ENCODE data around the gene GMPR. TPM values are rescaled to one million over a fixed set of nuclear protein-coding genes. Genes with fewer than 3 reads are reported as not detected.

Gene GMPR
- total RNA-seq, 2 experiments from 2014 or later, result 0.63 to 0.95 TPM

DNA sequence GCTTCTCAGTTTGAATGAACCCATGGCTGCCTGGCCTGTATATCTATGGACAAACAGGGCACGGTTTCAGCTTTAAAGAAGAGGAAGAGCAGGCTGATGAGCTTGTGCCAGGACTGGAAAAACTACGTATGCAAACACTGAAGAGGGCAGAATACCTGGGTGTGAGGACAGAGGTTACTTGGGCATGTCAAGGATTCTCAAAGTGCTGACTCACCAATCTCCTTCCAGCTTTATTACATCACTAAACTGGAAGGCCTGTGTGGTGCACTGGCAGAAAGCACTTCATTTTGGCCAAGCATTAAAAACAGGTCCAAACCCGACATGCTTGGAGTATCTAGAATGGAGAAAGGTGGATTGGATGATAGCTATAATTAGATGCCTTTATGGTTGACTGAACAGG lies 95.2 kb downstream of the GMPR start:
- Mint-ChIP-seq H3K9me3 (no peaks in the 10 kb centered on the region), H3K4me3 (no peak overlapping the region), H3K27ac (no peak overlapping the region), H3K36me3 (ENCODE audit: low read depth) (peaks cover 4% of the 10 kb centered on the region), H3K27me3 (no peaks in the 10 kb centered on the region), H3K4me1 (ENCODE audit: low read depth) (no peaks in the 10 kb centered on the region)
- Histone ChIP-seq H3K27ac (ENCODE audit: low read depth in 1 of 2, low read length in 2 of 2) (no peak overlapping the region), H3K4me1 (ENCODE audit: insufficient read depth, low read length) (peaks cover 14% of the 10 kb centered on the region), H3K9me3 (ENCODE audit: control insufficient read depth in 1 of 2, insufficient read depth in 1 of 2, low read length in 2 of 2) (no peaks in the 10 kb centered on the region), H3K4me3 (ENCODE audit: low read length) (no peak overlapping the region), H3K36me3 (ENCODE audit: insufficient read depth, low read length) (no peaks in the 10 kb centered on the region), H3K27me3 (ENCODE audit: control insufficient read depth in 1 of 2, insufficient read depth in 2 of 2, low read length in 2 of 2) (no peaks in the 10 kb centered on the region)
- TF ChIP-seq, protein P1, sequence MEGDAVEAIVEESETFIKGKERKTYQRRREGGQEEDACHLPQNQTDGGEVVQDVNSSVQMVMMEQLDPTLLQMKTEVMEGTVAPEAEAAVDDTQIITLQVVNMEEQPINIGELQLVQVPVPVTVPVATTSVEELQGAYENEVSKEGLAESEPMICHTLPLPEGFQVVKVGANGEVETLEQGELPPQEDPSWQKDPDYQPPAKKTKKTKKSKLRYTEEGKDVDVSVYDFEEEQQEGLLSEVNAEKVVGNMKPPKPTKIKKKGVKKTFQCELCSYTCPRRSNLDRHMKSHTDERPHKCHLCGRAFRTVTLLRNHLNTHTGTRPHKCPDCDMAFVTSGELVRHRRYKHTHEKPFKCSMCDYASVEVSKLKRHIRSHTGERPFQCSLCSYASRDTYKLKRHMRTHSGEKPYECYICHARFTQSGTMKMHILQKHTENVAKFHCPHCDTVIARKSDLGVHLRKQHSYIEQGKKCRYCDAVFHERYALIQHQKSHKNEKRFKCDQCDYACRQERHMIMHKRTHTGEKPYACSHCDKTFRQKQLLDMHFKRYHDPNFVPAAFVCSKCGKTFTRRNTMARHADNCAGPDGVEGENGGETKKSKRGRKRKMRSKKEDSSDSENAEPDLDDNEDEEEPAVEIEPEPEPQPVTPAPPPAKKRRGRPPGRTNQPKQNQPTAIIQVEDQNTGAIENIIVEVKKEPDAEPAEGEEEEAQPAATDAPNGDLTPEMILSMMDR (IDR thresholded peaks at IDR 0.05), result no peak
- ChIA-PET POLR2A (interaction anchor here (1.6 kb wide), 1 partner anchor 14 kb away, joined by 4 read pairs; no protein-coding TSS in a partner anchor), CTCF (interaction anchor here (1.6 to 3.0 kb wide), 3 partner anchors 15 to 428 kb away, joined by 4 to 47 read pairs (median 6); partner anchors contain the start of gene ATXN1)
- ATAC-seq (ENCODE audit: poor library complexity), result no peak
- no peak for DNase-seq
- intact Hi-C loops (cut with DNase I, micrococcal nuclease), result loop anchor here (2.0 to 5.0 kb wide), 6 partner anchors 15 to 754 kb away; no protein-coding TSS in a partner anchor

DNA sequence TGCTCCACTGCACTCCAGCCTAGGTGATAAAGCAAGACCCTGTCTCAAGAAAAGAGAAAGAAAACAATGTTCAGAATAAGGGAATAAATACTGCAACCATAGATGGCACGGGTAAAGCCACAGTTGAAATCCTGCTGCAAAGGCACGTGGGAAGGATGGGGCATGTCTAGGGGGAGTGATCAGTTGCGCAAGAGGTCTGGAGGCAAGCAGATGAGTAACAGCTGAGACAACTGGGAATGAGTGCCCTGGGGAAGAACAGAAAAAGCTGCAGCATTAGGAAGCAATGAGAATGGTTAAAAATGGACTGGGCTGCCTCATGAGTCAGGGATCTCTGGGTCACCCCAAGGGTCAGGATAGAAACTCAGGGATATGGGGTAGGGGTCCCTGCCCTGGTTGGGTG lies 96.3 kb downstream of the GMPR start:
- POLR2A ChIA-PET, result interaction anchor here (1.6 kb wide), 1 partner anchor 15 kb away, joined by 4 read pairs; no protein-coding TSS in a partner anchor
- H3K4me1 ChIP-seq (ENCODE audit: insufficient read depth, low read length), result peaks cover 14% of the 10 kb centered on the region
- H3K9me3 Mint-ChIP-seq, result no peaks in the 10 kb centered on the region
- TF ChIP-seq, protein P1 (IDR thresholded peaks at IDR 0.05), result no peak
- no peak overlapping the region for H3K4me3 ChIP-seq (ENCODE audit: low read length)
- H3K9me3 ChIP-seq (ENCODE audit: control insufficient read depth in 1 of 2, insufficient read depth in 1 of 2, low read length in 2 of 2), result no peaks in the 10 kb centered on the region
- no peaks in the 10 kb centered on the region for H3K4me1 Mint-ChIP-seq (ENCODE audit: low read depth)
- CTCF ChIA-PET, result no interaction called here
- no peaks in the 10 kb centered on the region for H3K36me3 Mint-ChIP-seq (ENCODE audit: low read depth)
- H3K27me3 Mint-ChIP-seq, result no peaks in the 10 kb centered on the region
- no peaks in the 10 kb centered on the region for H3K27me3 ChIP-seq (ENCODE audit: control insufficient read depth in 1 of 2, insufficient read depth in 2 of 2, low read length in 2 of 2)
- no peak for ATAC-seq (ENCODE audit: poor library complexity)
- peak in 2 of 14 experiments; percentile 38 to 43 for DNase-seq
- intact Hi-C loops (cut with DNase I, micrococcal nuclease), result loop anchor here (5.0 kb wide), 4 partner anchors 78 to 753 kb away; no protein-coding TSS in a partner anchor
- H3K27ac ChIP-seq (ENCODE audit: low read depth in 1 of 2, low read length in 2 of 2), result no peak overlapping the region
- no peak overlapping the region for H3K4me3 Mint-ChIP-seq
- H3K27ac Mint-ChIP-seq, result peak overlapping the region; percentile 68
- H3K36me3 ChIP-seq (ENCODE audit: insufficient read depth, low read length), result no peaks in the 10 kb centered on the region

DNA sequence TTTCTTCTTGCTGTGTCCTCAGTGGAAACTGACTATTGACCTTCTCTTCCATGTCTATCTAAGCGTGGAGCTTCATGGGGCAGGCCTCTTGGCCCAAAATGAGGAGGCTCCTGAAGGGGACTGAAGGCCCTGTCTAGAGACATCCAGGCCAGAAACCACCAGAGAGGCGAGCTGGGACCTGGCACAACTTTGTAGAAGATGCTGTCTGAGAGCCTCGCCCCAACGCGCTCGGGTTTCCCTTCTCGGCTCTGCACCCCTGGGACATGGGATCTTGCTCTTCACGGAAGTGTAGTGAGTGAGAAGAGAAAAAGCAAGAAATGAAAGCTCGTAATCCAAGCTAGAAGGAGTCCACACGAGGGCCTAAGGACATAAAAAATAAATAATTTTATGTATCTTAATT lies 96.8 kb downstream of the GMPR start:
- Mint-ChIP-seq H3K27me3 (no peaks in the 10 kb centered on the region), H3K4me3 (no peak overlapping the region), H3K27ac (peak overlapping the region; percentile 68), H3K36me3 (ENCODE audit: low read depth) (no peaks in the 10 kb centered on the region), H3K9me3 (no peaks in the 10 kb centered on the region), H3K4me1 (ENCODE audit: low read depth) (no peaks in the 10 kb centered on the region)
- Histone ChIP-seq H3K9me3 (ENCODE audit: control insufficient read depth in 1 of 2, insufficient read depth in 1 of 2, low read length in 2 of 2) (no peaks in the 10 kb centered on the region), H3K4me3 (ENCODE audit: low read length) (no peak overlapping the region), H3K27me3 (ENCODE audit: control insufficient read depth in 1 of 2, insufficient read depth in 2 of 2, low read length in 2 of 2) (no peaks in the 10 kb centered on the region), H3K36me3 (ENCODE audit: insufficient read depth, low read length) (no peaks in the 10 kb centered on the region), H3K4me1 (ENCODE audit: insufficient read depth, low read length) (peaks cover 14% of the 10 kb centered on the region), H3K27ac (ENCODE audit: low read depth in 1 of 2, low read length in 2 of 2) (no peak overlapping the region)
- ATAC-seq (ENCODE audit: poor library complexity) (no peak), DNase-seq (no peak)
- TF ChIP-seq, protein P1 (IDR thresholded peaks at IDR 0.05), result no peak
- intact Hi-C loops (cut with DNase I, micrococcal nuclease), result no loop called here
- POLR2A ChIA-PET, result no interaction called here
- CTCF ChIA-PET, result no interaction called here

Measured in CD4-positive, alpha-beta T cell (primary cell).